Body of pancreas (tissue), 4 donors: ENCODE results near the gene CUEDC2.

ENCODE experiments used
- CTCF ChIP-seq, 7 experiments: fragments of 450-650 bp in 4 of 7; fragments of 200-600 bp in 3 of 7; sonication (generic) in 3 of 7; IDR thresholded peaks; one replicate each; pipeline ENCODE4 v1.5.1; 2016 to 2019; ENCODE audit warnings: antibody characterized with exemption in 7 of 7
- POLR2A ChIP-seq, 3 donors: fragments of 450-650 bp; IDR thresholded peaks; one replicate each; pipeline ENCODE4 v1.6.1; 2016; ENCODE audit warnings: antibody characterized with exemption in 3 of 3, mild to moderate bottlenecking in 2 of 3

GRCh38 chr10:102414749-102415148 is 17.6 kb downstream of the CUEDC2 start:
- TF ChIP-seq POLR2A (IDR thresholded peaks at IDR 0.05), result no peak
- no peak for TF ChIP-seq CTCF (IDR thresholded peaks at IDR 0.05)
